HG02885 (cell line): ENCODE results near the gene INSYN2B.

Experiments used
- ATAC-seq: cut with Tn5 transposase; IDR thresholded peaks from one replicate; pipeline ENCODE4 v1.9.1; 2021; ENCODE audit warnings: mild to moderate bottlenecking; ENCODE audit not compliant: unreplicated experiment, poor library complexity

Gene INSYN2B

GRCh38 chr5:169904059-169904458, 76.2 kb downstream of the INSYN2B start:
- ATAC-seq: no peak

GRCh38 chr5:169901896-169902295, 78.4 kb downstream of the INSYN2B start:
- no peak for ATAC-seq

- ATAC-seq: no peak
Measured at GRCh38 chr5:169897481-169897880, 82.8 kb downstream of the INSYN2B start.

GRCh38 chr5:169895926-169896325, 84.4 kb downstream of the INSYN2B start:
- no peak for ATAC-seq

GRCh38 chr5:169893571-169893970, 86.7 kb downstream of the INSYN2B start:
- ATAC-seq: no peak

GRCh38 chr5:169893010-169893409, 87.3 kb downstream of the INSYN2B start:
- ATAC-seq: no peak

GRCh38 chr5:169889572-169889971, 90.7 kb downstream of the INSYN2B start:
- ATAC-seq: no peak

- no peak for ATAC-seq
Measured at GRCh38 chr5:169886677-169887076, 93.6 kb downstream of the INSYN2B start.

GRCh38 chr5:169886033-169886432, 94.3 kb downstream of the INSYN2B start:
- peak; percentile 66 for ATAC-seq

GRCh38 chr5:169881702-169882303, 98.5 kb downstream of the INSYN2B start:
- no peak for ATAC-seq

- ATAC-seq: no peak
Measured at GRCh38 chr5:169880785-169881184, 99.5 kb downstream of the INSYN2B start.

GRCh38 chr5:169880012-169880663, 100.2 kb downstream of the INSYN2B start:
- peak; percentile 71 for ATAC-seq

GRCh38 chr5:169876386-169876785, 103.9 kb downstream of the INSYN2B start:
- ATAC-seq: no peak

GRCh38 chr5:169875731-169876130, 104.6 kb downstream of the INSYN2B start:
- no peak for ATAC-seq

- ATAC-seq: no peak
Measured at GRCh38 chr5:169875091-169875728, 105.1 kb downstream of the INSYN2B start.

GRCh38 chr5:169874621-169875020, 105.7 kb downstream of the INSYN2B start:
- ATAC-seq: no peak

GRCh38 chr5:169873642-169874041, 106.7 kb downstream of the INSYN2B start:
- no peak for ATAC-seq

- ATAC-seq: no peak
Measured at GRCh38 chr5:169871826-169872490, 108.3 kb downstream of the INSYN2B start.

- ATAC-seq: no peak
Measured at GRCh38 chr5:169870211-169870610, 110.1 kb downstream of the INSYN2B start.

GRCh38 chr5:169869066-169869465, 111.2 kb downstream of the INSYN2B start:
- ATAC-seq: no peak

- no peak for ATAC-seq
Measured at GRCh38 chr5:169867347-169867746, 112.9 kb downstream of the INSYN2B start.
